Karpas-422 (cell line): Measurements from ENCODE around the gene HMCES. TPM values are rescaled to one million over a fixed set of nuclear protein-coding genes. Genes with fewer than 3 reads are reported as not detected.

ENCODE experiments used
- DNase-seq: peaks from one replicate; pipeline ENCODE4 v3.0.0-alpha.2; 2015
- H2AFZ ChIP-seq: fragments of 200-600 bp; sonication (generic); 2 replicates; pipeline ENCODE4 v1.6.1; 2014; ENCODE audit warnings: antibody characterized with exemption, low read length, mixed read lengths
- H3K27ac ChIP-seq: fragments of 200-600 bp; sonication (generic); 2 replicates; pipeline ENCODE4 v1.5.1; 2014; ENCODE audit warnings: mild to moderate bottlenecking, low read length, moderate library complexity
- H3K27me3 ChIP-seq: fragments of 200-600 bp; sonication (generic); 2 replicates; pipeline ENCODE4 v1.6.1; 2014; ENCODE audit warnings: low read length, mixed read lengths
- H3K36me3 ChIP-seq: fragments of 200-600 bp; sonication (generic); 2 replicates; pipeline ENCODE4 v1.6.1; 2014; ENCODE audit warnings: low read length, mixed read lengths; ENCODE audit not compliant: insufficient read depth
- H3K4me1 ChIP-seq: fragments of 200-600 bp; sonication (generic); 2 replicates; pipeline ENCODE4 v1.6.1; 2014; ENCODE audit warnings: mild to moderate bottlenecking, low read length, mixed read lengths
- H3K4me2 ChIP-seq: fragments of 200-600 bp; sonication (generic); 2 replicates; pipeline ENCODE4 v1.6.1; 2014; ENCODE audit warnings: low read length, low read depth, mild to moderate bottlenecking; ENCODE audit not compliant: poor library complexity, severe bottlenecking
- H3K4me3 ChIP-seq: fragments of 200-600 bp; sonication (generic); 2 replicates; pipeline ENCODE4 v1.5.1; 2014; ENCODE audit warnings: mild to moderate bottlenecking, antibody characterized with exemption, low read length, mixed read lengths
- H3K79me2 ChIP-seq: fragments of 200-600 bp; sonication (generic); 2 replicates; pipeline ENCODE4 v1.6.1; 2014; ENCODE audit warnings: mild to moderate bottlenecking, low read length, mixed read lengths
- H3K9ac ChIP-seq: fragments of 200-600 bp; sonication (generic); 2 replicates; pipeline ENCODE4 v1.6.0; 2014; ENCODE audit warnings: low read length
- H3K9me2 ChIP-seq: fragments of 200-600 bp; sonication (generic), shearing (Covaris generic); replicated peaks from 2 replicates; pipeline ENCODE4 v1.6.0; 2014; ENCODE audit warnings: mild to moderate bottlenecking, low read length, moderate library complexity; ENCODE audit not compliant: insufficient read depth
- H3K9me3 ChIP-seq: fragments of 300-700, 200-600 bp; sonication (generic); 2 replicates; pipeline ENCODE4 v1.6.1; 2014; ENCODE audit warnings: low read length, mixed read lengths
- H4K20me1 ChIP-seq: fragments of 200-600 bp; sonication (generic); 2 replicates; pipeline ENCODE4 v1.6.1; 2014; ENCODE audit warnings: mild to moderate bottlenecking, antibody characterized with exemption, low read length, low read depth; ENCODE audit not compliant: insufficient read depth
- total RNA-seq: library from RNA; depleted of rRNA; stranded (reverse); fragments of >200 nt; shearing (Covaris generic); gene quantifications from 2 replicates; pipeline ENCODE4 v1.2.3, GENCODE V29; 2014; ENCODE audit warnings: low replicate concordance

The HMCES gene
- total RNA-seq, 1 experiment from 2014 or later: 169 TPM

DNA sequence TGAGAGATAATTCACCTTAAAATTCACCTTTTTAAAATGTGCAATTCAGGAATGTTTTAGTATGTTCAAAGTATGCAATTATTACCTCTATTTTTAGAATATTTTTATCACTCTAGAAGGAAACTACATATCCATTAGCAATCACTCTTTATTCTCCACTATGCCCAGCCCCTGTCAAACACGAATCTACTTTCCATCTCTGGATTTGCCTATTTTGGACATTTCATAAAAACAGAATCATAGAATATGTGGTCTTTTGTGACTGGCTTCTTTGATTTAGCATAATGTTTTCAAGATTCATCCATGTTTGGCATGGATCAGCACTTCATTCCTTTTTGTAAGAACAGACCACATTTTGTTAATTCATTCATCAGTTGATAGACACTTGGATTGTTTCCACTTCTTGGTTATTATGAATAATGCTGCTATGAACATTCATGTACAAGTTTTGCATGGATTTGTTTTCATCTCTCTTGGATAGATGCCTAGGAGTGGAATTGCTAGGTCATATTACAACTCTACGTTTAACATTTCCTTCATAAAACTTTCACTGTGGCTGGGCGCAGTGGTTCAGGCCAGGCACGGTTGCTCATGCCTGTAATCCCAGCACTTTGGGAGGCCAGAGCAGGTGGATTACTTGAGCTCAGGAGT is 12.7 kb downstream of the HMCES start:
- Histone ChIP-seq H3K9ac (no peak overlapping the region), H3K4me3 (no peak overlapping the region), H3K27me3 (no peaks in the 10 kb centered on the region), H3K27ac (0 out of 2 replicates have a peak overlapping the region, but pooled peaks have one; percentile 8), H3K9me3 (no peaks in the 10 kb centered on the region), H2AFZ (no peak overlapping the region), H3K79me2 (peaks cover 72% of the 10 kb centered on the region), H3K36me3 (peaks cover 66% of the 10 kb centered on the region), H3K9me2 (no peaks in the 10 kb centered on the region), H3K4me2 (no peak overlapping the region), H4K20me1 (peaks cover 29% of the 10 kb centered on the region), H3K4me1 (peaks cover 7% of the 10 kb centered on the region)
- no peak for DNase-seq

DNA sequence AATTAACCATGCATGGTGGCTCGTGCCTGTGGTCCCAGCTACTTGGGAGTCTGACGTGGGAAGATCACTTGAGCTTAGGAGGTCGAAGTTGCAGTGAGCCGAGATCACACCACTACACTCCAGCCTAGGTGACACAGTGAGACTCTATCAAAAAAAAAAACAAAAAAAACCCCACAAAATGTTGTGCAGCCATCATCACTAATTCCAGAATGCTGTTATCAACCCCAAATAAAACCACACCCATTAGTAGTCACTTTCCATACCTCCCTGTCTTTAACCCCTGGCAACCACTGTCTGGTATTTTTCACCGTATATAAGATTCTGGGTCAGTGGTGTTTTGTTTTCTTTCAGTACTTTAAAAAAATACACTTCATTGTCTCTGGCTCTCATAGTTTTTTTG is 16.6 kb downstream of the HMCES start:
- Histone ChIP-seq H2AFZ (no peak overlapping the region), H3K27me3 (no peaks in the 10 kb centered on the region), H3K9me2 (no peaks in the 10 kb centered on the region), H3K4me3 (no peak overlapping the region), H3K36me3 (peaks cover 70% of the 10 kb centered on the region), H3K4me2 (no peak overlapping the region), H3K9me3 (no peaks in the 10 kb centered on the region), H3K27ac (no peak overlapping the region), H4K20me1 (peaks cover 8% of the 10 kb centered on the region), H3K79me2 (peaks cover 75% of the 10 kb centered on the region), H3K4me1 (no peaks in the 10 kb centered on the region), H3K9ac (no peak overlapping the region)
- no peak for DNase-seq

DNA sequence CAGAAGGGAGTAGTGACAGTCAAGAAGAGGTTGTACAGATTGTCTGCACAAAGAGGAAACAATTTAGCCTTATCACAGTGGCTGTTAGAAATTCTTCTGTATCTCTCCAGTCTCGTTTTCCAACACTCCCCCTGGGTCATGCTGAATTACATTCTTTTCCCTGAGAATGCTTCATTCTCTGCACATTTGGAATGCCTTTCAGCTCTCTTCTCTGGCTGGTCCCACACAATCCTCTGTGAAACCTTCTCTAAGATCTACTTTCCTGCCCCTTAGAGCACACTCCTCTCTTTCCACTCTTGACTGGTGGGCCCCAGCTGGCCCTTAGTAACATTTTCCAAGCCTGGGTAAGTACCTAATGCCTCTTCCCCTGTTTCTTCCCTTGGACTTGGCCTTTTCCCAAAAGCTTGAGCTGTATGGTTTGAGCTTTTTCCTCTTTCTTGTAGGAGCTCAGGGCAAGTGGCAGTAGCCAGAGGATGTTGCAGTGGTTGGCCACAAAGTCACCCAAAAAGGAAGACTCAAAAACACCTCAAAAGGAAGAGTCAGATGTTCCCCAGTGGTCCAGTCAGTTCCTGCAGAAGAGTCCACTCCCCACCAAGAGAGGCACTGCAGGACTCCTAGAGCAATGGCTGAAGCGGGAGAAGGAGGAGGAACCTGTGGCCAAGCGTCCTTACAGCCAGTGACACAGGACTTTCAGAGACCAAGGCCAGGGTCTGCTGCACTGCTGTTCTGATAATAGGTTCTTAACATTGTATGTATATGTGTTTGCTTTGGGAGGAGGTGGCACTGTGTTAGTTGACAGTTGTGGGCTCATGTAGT is 25.7 kb downstream of the HMCES start:
- no peak for DNase-seq
- H3K4me3 ChIP-seq: no peak overlapping the region
- H3K36me3 ChIP-seq: peaks cover 45% of the 10 kb centered on the region

DNA sequence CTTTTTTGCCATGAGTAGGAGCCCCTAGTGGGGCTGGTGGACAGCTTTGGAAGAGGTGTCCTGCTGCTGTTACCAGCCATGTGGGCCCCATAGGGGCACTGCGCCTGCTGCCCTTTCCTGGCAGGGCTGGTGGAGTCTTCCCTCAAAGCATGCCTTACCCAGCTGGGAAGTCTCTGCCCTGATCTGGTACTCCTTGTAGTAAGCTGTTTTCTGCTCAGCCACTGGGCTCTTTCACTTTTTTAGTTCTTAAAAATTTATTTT is 26.2 kb downstream of the HMCES start:
- Histone ChIP-seq H3K4me2 (peak overlapping the region; percentile 20), H3K9me2 (no peaks in the 10 kb centered on the region), H3K4me3 (no peak overlapping the region), H3K4me1 (peaks cover 39% of the 10 kb centered on the region), H3K27ac (peak overlapping the region; percentile 90), H3K9ac (no peak overlapping the region), H3K9me3 (no peaks in the 10 kb centered on the region), H4K20me1 (0 out of 2 replicates have a peak, but pooled peaks cover 4% of the 10 kb centered on the region), H3K79me2 (peaks cover 7% of the 10 kb centered on the region), H3K36me3 (peaks cover 45% of the 10 kb centered on the region), H3K27me3 (no peaks in the 10 kb centered on the region), H2AFZ (no peak overlapping the region)
- no peak for DNase-seq

More for the DNA sequence above, 25.7 kb downstream of the HMCES start:
- peaks cover 38% of the 10 kb centered on the region for H3K4me1 ChIP-seq
- H3K9ac ChIP-seq: peak overlapping the region; percentile 4; the same call in 1 of the 2 replicates
- H2AFZ ChIP-seq: no peak overlapping the region
- peak overlapping the region; percentile 90 for H3K27ac ChIP-seq
- no peaks in the 10 kb centered on the region for H3K9me2 ChIP-seq
- H3K4me2 ChIP-seq: peak overlapping the region; percentile 20
- H3K27me3 ChIP-seq: no peaks in the 10 kb centered on the region
- H3K9me3 ChIP-seq: no peaks in the 10 kb centered on the region
- H3K79me2 ChIP-seq: peaks cover 7% of the 10 kb centered on the region
- H4K20me1 ChIP-seq: 0 out of 2 replicates have a peak, but pooled peaks cover 4% of the 10 kb centered on the region

DNA sequence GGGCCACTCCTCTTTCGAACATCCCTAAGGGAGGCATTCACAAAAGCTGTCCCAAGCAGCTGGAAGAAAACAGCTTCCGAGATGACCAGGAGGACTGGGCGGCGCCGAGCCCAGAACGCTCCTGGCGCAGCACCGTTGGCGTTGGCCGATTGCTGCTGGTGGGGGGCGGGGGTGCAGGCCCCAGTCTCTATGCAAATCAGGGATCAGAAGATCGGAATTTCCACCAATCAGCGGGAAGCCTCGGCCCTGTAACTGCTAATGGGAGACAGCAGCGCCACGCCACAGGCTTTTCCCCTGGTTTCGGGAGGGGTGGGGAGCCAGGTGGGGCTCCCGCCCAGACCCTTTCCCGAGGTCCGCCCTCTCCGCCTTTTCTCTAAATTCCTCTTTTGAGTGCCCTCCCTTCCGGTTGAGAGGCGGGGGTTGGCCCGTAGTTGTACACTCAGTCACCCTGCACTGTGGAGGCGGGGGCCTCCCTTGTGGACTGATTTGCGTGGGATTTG is 27.0 kb downstream of the HMCES start:
- H4K20me1 ChIP-seq: no peaks in the 10 kb centered on the region
- H3K36me3 ChIP-seq: peaks cover 40% of the 10 kb centered on the region
- H3K9me2 ChIP-seq: no peaks in the 10 kb centered on the region
- peak; percentile 81 for DNase-seq
- peak overlapping the region; percentile 34; the same call in 1 of the 2 replicates for H3K4me3 ChIP-seq
- H3K4me2 ChIP-seq: peak overlapping the region; percentile 49
- H3K27me3 ChIP-seq: no peaks in the 10 kb centered on the region
- H3K27ac ChIP-seq: peak overlapping the region; percentile 90
- no peaks in the 10 kb centered on the region for H3K9me3 ChIP-seq
- peaks cover 46% of the 10 kb centered on the region for H3K4me1 ChIP-seq
- peak overlapping the region; percentile 44 for H3K9ac ChIP-seq
- no peak overlapping the region for H2AFZ ChIP-seq
- peaks cover 4% of the 10 kb centered on the region; the same call in 1 of the 2 replicates for H3K79me2 ChIP-seq

DNA sequence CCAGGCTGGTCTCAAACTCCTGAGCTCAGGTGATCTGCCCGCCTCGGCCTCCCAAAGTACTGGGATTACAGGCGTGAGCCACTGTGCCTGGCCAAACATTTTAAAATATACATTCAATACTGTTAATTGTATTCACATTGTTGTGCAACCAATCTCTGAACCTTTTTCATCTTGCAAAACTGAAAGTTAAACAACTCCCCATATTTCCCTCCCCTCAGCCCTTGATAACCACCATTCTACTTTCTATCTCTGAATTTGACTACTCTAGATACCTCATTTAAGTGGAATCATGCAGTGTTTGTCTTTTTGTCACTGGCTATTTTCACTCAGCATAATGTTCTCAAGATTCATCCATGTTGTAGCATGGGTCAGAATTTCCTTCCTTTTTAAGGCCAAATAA is 30.0 kb downstream of the HMCES start:
- H3K4me1 ChIP-seq: peaks cover 64% of the 10 kb centered on the region
- no peak overlapping the region for H3K4me2 ChIP-seq
- no peaks in the 10 kb centered on the region for H3K9me3 ChIP-seq
- H3K36me3 ChIP-seq: peaks cover 18% of the 10 kb centered on the region
- no peak overlapping the region for H3K4me3 ChIP-seq
- no peaks in the 10 kb centered on the region for H4K20me1 ChIP-seq
- no peak overlapping the region for H2AFZ ChIP-seq
- H3K27me3 ChIP-seq: no peaks in the 10 kb centered on the region
- H3K27ac ChIP-seq: no peak overlapping the region
- H3K79me2 ChIP-seq: no peaks in the 10 kb centered on the region
- no peak for DNase-seq
- no peak overlapping the region for H3K9ac ChIP-seq
- no peaks in the 10 kb centered on the region for H3K9me2 ChIP-seq

DNA sequence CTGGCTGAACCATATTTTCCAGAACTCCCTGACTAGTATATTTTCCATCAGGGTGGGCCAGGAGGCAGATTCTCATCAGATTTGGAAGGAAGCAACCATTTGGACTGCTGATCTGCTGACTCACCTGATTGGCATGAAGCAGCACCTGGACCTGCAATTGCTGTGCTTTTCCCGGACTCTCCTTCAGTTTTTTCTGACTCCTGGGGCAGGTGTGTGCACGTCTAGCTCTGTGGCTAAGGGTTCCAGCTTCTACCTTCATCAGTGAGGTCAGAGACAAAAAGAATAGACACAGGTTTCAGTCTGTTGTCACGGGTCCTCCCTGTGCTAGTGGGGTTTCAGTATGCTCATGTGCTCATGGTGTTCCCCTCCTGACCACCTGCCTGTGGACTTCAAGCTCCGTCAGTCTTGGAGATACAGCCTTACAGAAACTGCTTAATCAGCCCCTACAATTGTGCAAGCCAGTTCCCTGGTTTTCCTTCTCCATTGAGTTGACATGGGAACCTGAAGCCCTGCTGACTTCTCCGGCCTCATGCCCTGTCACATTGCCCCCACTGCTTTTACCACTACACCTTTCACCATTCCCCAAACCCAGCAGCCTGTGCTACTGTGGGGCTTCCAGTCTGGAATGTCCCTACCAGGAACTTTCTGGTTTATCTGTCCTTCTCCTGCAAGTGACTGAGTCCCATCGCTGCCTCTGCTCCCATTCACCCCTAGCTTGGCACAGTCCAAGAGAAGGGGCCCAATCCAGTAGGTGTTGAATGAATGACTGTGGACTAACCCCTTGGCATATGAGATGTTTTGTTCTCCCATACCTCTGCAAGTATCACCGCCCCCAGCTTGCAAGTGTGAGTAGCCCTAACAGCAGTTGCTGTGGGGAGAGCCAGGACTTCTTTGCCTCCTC is 31.7 kb downstream of the HMCES start:
- no peak overlapping the region for H3K9ac ChIP-seq
- H3K79me2 ChIP-seq: peaks cover 8% of the 10 kb centered on the region
- no peaks in the 10 kb centered on the region for H3K9me2 ChIP-seq
- no peaks in the 10 kb centered on the region for H3K27me3 ChIP-seq
- H3K4me2 ChIP-seq: no peak overlapping the region
- H3K9me3 ChIP-seq: no peaks in the 10 kb centered on the region
- H4K20me1 ChIP-seq: no peaks in the 10 kb centered on the region
- no peak for DNase-seq
- peak overlapping the region; percentile 94 for H3K27ac ChIP-seq
- H3K36me3 ChIP-seq: peaks cover 5% of the 10 kb centered on the region; the same call in 1 of the 2 replicates
- no peak overlapping the region for H2AFZ ChIP-seq
- peaks cover 58% of the 10 kb centered on the region for H3K4me1 ChIP-seq
- no peak overlapping the region for H3K4me3 ChIP-seq
